Measurements from ENCODE around the gene SHC1.
A peak's percentile ranks its signal among the peaks of the same experiment; 100 is the strongest.

SHC1 gene

DNA sequence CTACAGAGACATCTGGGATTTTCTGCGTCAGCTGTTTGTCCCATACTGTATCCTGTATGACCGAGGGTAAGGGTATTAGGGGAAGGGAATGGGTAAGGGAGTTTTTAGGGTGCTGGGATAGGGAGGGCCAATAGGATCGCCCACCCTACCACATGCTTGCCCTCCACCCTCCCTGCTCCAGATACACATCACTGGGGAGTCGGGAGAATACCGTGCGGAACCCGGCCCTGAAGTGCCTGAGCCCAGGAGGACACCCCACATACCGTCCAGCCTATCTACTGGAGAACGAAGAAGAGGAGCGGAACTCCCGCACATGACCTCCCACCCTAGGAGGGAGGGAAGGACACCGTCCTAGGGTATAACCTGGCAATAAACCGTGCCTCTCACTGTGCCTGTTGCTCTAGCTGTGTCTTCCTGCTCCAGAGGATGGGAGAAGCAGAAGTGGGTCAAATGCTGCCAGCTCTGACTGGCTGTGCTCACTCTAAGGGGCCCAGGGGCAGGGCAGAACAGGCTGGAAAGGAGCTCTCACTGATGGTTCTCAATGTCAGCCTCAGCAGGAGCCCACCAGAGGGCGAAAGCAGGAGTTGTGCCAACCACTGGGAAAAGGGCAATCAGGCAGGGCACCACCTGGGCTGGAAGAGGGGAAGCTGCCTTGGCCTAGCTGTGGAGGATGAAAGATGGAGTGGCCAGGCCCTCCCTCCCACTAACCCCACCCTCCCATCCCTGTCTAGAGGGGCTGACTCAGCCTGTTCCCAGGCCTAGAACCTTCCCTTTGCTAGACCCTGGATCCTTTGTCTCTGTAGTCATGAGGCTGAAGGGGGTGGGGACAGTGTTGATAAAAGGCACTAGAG is 22.4 kb upstream of the SHC1 start:
- TF ChIP-seq GATA2 (IDR thresholded peaks at IDR 0.05; ENCODE audit: low read depth, low read length) (no peak), GATA3 (IDR thresholded peaks at IDR 0.05; ENCODE audit: low read depth, low read length) (no peak)

DNA sequence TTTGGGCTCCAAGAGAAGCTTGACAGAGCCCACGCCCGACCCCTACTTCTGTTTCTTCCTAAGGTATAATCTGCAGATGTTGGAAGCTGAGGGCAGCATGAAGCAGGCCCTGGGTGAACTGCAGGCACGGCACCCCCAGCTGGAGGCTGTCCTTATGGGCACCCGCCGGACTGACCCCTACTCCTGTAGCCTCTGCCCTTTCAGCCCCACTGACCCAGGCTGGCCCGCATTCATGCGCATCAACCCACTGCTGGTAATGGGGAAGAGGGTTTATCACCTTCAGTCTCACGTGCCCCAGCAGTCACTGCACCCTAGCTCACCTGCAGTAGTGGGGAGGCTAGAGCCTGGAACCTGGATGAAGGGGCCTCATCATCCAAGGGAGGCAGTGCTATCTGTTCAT is 19.7 kb upstream of the SHC1 start:
- no peak for TF ChIP-seq GATA3 (IDR thresholded peaks at IDR 0.05; ENCODE audit: low read depth, low read length)
- no peak for TF ChIP-seq GATA2 (IDR thresholded peaks at IDR 0.05; ENCODE audit: low read depth, low read length)

DNA sequence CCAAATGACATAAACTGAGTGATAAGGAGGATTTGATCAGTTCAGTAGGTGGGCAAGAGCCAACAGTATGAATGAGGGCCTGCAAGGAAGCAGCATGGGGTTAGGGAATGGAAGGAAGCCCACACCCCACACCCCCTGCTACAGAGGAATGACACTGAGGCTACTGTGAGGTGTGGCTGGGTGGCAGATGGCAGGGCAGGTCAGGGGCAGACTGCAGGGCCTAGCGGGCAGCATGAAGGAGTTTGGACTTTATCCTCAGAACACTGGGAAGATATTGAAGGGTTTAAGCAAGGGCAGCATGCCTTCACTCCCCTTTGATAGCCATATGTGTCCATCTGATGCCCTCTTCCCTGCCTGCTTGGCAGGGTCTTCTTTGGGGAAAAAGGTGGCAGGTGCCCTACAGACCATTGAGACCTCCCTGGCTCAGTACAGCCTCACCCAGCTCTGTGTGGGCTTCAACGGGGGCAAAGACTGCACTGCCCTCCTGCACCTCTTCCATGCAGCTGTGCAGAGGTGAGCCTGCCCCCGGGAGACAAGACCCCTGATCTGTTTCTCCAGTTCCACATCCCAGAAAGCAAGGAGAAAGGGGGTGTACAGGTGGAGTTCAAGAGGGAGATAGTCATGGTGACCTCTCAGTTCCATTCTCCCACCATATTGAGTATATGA is 18.8 kb upstream of the SHC1 start:
- TF ChIP-seq GATA3 (IDR thresholded peaks at IDR 0.05; ENCODE audit: low read depth, low read length) (no peak), GATA2 (IDR thresholded peaks at IDR 0.05; ENCODE audit: low read depth, low read length) (no peak)

DNA sequence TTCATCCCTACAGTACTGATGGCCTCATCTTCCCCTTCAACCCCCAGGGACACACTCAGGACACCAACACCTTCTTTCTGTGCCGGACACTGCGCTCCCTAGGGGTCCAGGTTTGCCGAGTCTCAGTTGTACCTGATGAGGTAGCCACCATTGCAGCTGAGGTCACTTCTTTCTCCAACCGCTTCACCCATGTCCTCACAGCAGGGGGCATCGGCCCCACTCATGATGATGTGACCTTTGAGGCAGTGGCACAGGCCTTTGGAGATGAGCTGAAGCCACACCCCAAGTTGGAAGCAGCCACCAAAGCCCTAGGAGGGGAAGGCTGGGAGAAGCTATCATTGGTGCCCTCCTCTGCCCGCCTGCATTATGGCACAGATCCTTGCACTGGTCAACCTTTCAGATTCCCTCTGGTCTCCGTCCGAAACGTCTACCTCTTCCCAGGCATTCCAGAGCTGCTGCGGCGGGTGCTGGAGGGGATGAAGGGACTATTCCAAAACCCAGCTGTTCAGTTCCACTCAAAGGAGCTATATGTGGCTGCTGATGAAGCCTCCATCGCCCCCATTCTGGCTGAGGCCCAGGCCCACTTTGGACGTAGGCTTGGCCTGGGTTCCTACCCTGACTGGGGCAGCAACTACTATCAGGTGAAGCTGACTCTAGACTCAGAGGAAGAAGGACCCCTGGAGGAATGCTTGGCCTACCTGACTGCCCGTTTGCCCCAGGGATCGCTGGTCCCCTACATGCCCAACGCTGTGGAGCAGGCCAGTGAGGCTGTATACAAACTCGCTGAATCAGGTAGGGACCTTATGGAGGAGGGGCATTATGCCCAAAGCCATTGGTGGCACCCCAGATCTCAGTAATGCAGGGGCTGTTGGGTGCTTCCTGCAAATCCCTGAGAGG is 17.8 kb upstream of the SHC1 start:
- TF ChIP-seq GATA3 (IDR thresholded peaks at IDR 0.05; ENCODE audit: low read depth, low read length) (no peak), GATA2 (IDR thresholded peaks at IDR 0.05; ENCODE audit: low read depth, low read length) (no peak)

DNA sequence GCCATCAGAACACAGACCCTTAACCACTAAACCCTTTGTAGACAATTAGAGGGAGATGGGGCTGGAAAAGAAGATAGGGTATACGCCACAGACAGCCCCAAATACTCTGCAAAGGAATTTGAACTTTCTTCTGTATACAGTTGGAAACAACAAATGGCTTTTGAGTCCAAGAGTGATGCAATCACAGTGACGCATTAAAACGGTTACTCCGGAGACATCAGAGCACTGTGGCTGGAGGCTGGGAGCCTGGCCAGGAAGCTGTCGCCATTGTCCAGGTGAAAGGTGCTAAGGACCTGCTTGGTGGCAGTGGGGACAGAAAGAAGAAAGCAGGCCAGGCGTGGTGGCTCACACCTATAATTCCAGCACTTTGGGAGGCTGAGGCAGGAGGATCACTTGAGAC is 16.8 kb upstream of the SHC1 start:
- TF ChIP-seq GATA2 (IDR thresholded peaks at IDR 0.05; ENCODE audit: low read depth, low read length) = no peak
- no peak for TF ChIP-seq GATA3 (IDR thresholded peaks at IDR 0.05; ENCODE audit: low read depth, low read length)

DNA sequence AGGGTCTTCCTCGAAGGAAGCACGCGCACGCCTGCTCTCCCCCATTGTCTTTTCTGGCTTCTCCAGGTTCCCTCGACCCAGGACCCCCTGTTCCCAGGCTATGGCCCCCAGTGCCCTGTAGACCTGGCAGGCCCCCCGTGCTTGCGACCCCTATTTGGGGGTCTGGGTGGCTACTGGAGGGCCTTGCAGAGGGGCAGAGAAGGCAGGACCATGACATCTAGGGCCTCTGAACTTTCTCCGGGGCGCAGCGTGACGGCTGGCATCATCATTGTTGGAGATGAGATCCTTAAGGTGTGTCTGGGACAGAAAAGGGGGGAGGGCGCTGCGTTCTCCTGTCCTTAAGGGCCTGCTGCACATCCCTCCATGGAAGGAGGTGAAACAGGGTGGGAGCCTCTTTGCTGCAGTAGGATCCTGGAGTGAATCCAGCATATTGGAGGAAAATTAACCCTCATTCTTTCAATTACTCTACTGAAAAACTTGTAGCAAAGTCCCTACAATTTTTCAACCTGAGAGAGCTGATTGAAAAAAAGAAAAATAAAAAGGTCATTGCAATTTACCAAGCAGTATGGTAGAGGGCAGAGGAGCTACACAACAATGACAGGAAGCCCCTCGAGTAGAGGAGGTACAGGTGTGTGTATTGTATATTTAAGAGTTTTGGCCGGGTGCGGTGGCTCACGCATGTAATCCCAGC is 13.4 kb upstream of the SHC1 start:
- TF ChIP-seq GATA3 (IDR thresholded peaks at IDR 0.05; ENCODE audit: low read depth, low read length) (no peak), GATA2 (IDR thresholded peaks at IDR 0.05; ENCODE audit: low read depth, low read length) (no peak)

DNA sequence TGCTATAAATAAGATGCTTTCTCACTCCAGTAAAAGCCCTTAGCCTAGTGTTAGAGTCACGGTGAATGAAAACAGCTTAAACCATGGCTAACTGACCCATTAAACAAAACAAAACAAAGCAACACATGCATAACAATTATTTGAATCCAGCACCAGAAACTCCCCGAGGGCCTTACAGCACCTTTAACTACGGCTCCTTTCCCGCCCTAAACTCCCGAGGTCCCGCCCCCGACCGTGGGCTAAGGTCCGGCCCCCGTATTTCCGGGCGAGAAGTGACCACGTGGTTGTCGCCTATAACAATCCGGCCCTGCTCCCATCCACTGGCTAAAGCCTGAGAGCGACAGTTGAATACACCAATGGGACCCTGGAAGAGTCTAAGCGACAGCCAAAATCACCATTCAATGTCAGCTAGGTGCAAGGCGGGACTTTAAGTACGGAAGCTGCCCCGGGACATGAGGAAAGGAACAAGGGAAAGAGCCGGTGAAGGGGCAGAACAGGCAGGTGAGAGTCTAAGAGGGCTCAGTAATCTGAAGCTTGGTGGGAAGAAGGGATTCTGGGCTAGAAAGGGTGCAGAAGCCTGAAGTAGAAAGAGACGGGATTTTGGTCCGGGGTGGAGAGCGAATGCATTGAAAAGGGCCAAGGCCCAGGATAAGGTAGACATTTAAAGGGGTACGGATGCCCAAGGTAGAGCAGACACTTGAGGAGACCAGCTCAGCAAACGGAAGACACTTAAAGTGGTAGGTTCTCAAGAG is 12.5 kb upstream of the SHC1 start, which contains the start of gene FLAD1:
Gene FLAD1 (plus strand): TSS at position 448 of the 752 bp plus-strand sequence. CDS start 351 bp downstream, outside the sequence.
- TF ChIP-seq GATA2 (IDR thresholded peaks at IDR 0.05; ENCODE audit: low read depth, low read length) = no peak
- TF ChIP-seq GATA3 (IDR thresholded peaks at IDR 0.05; ENCODE audit: low read depth, low read length) = no peak

DNA sequence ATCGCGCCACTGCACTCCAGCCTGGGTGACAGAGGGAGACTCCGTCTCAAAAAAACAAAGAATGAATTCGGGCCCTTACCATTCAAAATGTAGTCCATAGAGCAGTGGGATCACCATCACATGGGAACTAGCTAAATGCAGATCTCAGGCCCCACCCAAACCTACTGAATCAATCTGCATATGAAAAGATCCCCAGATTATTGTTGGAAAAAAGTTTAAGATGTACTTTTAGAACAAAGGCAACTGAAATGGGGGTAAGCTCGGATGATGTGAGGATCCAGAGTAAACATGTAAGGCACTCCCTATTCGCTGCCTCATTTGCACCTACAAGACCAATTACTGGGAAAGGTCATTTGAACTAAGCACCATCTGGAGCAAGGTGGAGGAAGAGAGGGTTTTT is 11.8 kb upstream of the SHC1 start:
- TF ChIP-seq GATA3 (IDR thresholded peaks at IDR 0.05; ENCODE audit: low read depth, low read length) = no peak
- TF ChIP-seq GATA2 (IDR thresholded peaks at IDR 0.05; ENCODE audit: low read depth, low read length) = no peak

DNA sequence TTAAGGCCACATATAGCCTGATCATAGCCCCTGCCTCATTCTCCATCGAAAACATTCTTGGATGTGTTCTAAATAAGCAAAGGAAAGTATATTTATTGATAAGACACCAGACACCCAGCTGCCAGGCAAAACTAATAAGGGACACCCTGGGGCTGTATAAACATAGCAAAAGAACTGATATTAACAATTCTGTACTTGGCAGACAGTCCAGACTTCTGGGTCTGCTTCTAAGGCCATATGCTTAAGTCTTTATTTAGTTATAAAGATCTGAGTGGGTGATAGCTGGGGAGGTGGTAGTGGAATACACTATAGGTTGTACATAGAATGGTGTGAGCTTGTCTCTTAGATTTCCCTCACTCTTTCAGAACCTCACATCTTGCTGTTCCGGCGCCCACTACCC is 7.8 kb upstream of the SHC1 start:
- TF ChIP-seq GATA2 (IDR thresholded peaks at IDR 0.05; ENCODE audit: low read depth, low read length) (peak; percentile 76), GATA3 (IDR thresholded peaks at IDR 0.05; ENCODE audit: low read depth, low read length) (no peak)

DNA sequence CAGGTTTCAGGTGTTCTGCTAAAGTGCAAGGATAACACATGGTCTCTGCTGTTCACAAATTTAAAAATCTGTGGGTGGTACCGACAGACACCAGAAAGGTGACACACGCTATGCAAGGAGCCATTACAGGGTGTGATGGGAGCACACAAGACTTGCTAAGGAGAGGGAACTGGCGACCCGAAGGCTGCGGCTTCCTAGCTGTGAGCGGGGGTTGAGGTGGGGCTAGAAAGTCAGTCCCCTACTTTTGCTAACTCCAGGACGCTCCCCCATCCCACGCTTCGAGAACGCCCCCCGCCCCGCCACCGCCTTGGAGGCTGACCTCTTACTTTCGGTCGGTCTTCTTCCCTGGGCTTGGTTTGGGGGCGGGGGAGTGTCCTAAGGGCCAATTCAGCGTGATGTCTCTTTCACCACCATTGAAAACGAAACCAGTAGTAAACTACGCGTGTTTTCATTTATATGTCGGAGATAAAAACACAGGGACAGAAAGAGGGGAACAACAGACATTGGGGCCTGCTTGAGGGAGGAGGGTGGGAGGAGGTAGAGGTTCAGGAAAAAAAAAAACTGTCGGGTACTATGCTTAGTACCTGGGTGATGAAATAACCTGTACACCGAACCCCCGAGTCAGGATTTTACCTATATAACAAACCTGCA is 5.0 kb upstream of the SHC1 start:
- TF ChIP-seq GATA3 (IDR thresholded peaks at IDR 0.05; ENCODE audit: low read depth, low read length) (no peak), GATA2 (IDR thresholded peaks at IDR 0.05; ENCODE audit: low read depth, low read length) (no peak)

DNA sequence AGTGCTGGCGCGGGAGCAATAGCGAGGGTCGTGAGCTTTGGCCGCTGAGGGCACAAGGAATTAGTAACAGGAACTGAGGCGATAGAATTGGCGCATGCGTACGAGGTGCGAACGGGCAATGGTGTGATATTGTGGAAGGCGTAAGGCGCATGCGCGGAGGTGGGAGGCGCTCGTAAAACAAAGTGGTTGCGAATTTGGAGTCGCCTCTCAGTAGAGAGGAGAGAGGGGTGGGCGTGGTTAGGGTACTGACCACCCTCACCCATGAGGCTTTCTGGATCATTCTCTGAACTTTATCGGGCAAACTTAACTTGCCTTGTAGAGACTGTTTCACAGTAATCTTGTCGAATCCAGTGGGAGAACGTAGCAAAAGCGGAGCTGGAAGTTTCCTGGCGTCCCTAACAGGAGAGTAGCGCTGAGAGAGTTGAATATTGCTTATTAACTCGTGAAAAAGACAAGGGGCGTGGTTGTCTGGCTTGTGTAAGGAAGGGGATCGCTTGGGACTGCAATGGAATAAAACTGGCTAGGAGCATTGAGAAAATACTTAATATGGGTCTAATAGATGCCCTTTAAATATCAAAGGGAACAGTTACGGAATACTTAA is 4.4 kb upstream of the SHC1 start:
- no peak for TF ChIP-seq GATA2 (IDR thresholded peaks at IDR 0.05; ENCODE audit: low read depth, low read length)
- TF ChIP-seq GATA3 (IDR thresholded peaks at IDR 0.05; ENCODE audit: low read depth, low read length) = no peak

Measured in SH-SY5Y (cell line).